AG04449 (cell line): ENCODE measurements around the gene OR51B6.
"Not testable (repeated sequence)": the region's sequence is repeated elsewhere in the genome, so short reads cannot be mapped to it uniquely, and the experiment has no call there.

ENCODE experiments used
- CTCF ChIA-PET: fragments of 350-600 bp; formaldehyde crosslinking; extraction: SDS; loops from one replicate; lab custom pipeline; 2021; ENCODE audit warnings: antibody characterized with exemption; lab: Yijun Ruan, JAX
- POLR2A ChIA-PET: fragments of 400-600, 350-600 bp; formaldehyde crosslinking; extraction: SDS; loops from one replicate; lab custom pipeline; 2020; ENCODE audit warnings: antibody characterized with exemption, inconsistent platforms; lab: Yijun Ruan, JAX
- DNase-seq: peaks from one replicate; pipeline ENCODE4 v3.0.0-alpha.2; 2010; ENCODE audit warnings: low read depth, low spot score
- H3K4me3 ChIP-seq: 2 replicates; pipeline ENCODE4 v1.5.1; 2011; ENCODE audit warnings: low read depth, mild to moderate bottlenecking, control low read depth, low read length
- CTCF ChIP-seq: IDR thresholded peaks from one replicate; pipeline ENCODE4 v1.5.1; 2011; ENCODE audit warnings: mild to moderate bottlenecking, moderate library complexity, low read length, control low read depth, inconsistent platforms; ENCODE audit not compliant: insufficient read depth; ENCODE audit errors: missing control alignments

OR51B6 gene

GRCh38 chr11:5317292-5317691 is 34.0 kb upstream of the OR51B6 start:
- no peak for TF ChIP-seq CTCF
- POLR2A ChIA-PET: no interaction called here
- DNase-seq: no peak
- CTCF ChIA-PET: no interaction called here
- no peak overlapping the region for H3K4me3 ChIP-seq

- ChIA-PET POLR2A (no interaction called here), CTCF (no interaction called here)
- no peak within 1 kb of the TSS for H3K4me3 ChIP-seq
- no peak for DNase-seq
- no peak for TF ChIP-seq CTCF
Observed at GRCh38 chr11:5324197-5324596, 27.1 kb upstream of the OR51B6 start, which contains the start of gene OR51B2. Gene OR51B2, minus strand, starts transcription at chr11:5324297. Its CDS starts 0 bp downstream, at chr11:5324297.

DNA sequence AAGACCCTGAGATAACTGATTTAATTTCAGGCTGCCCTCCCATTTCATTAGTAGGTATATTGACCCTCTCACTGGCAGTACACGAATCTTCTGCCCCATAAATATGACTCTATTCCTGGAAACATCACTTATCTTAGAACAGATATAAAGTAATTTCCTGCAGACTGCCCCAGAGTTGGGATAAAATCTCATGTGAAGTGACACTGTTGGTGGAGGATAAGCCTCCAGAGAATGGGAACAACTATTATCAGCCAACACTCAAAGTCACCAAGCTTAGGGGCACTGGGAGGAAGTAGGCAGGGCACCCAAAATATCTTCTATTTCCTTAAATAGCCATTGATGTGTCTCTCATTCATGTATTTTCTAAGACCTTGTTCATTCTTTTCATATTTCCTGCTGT is 16.1 kb upstream of the OR51B6 start:
- TF ChIP-seq CTCF: no peak
- CTCF ChIA-PET: no interaction called here
- no peak for DNase-seq
- POLR2A ChIA-PET: no interaction called here
- H3K4me3 ChIP-seq: no peak overlapping the region

DNA sequence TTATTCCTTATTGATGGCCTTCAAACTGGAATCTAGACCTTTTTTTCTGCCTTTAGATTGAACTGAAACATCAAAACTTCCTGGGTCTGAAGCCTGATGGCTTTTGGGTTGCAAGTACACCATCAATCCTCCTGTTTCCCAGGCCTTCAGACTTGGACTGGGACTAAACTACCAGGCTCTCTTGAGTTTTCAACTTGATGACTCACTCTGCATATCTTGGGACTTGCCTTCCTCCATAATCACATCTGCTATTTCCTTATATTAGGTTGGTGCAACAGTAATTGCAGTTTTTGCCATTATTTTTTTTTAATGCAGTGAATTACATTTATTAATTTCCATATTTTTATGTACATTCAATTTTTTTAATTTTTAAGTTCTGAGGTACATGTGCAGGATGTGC is 15.0 kb upstream of the OR51B6 start:
- ChIA-PET POLR2A (no interaction called here), CTCF (no interaction called here)
- DNase-seq: no peak
- H3K4me3 ChIP-seq: no peak overlapping the region
- no peak for TF ChIP-seq CTCF

DNA sequence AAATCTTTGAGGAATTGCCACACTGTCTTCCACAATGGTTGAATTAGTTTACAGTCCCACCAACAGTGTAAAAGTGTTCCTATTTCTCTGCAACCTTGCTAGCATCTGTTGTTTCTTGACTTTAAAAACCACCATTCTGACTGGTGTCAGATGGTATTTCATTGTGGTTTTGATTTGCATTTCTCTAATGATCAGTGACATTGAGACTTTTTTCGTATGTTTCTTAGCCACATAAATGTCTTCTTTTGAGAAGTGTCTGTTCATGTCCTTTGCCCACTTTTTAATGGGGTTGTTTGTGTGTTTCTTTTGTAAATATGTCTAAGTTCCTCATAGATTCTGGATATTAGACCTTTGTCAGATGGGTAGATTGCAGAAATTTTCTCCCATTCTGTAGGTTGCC is 14.1 kb upstream of the OR51B6 start:
- CTCF ChIA-PET, DNase-seq, H3K4me3 ChIP-seq, POLR2A ChIA-PET: not testable (repeated sequence)

DNA sequence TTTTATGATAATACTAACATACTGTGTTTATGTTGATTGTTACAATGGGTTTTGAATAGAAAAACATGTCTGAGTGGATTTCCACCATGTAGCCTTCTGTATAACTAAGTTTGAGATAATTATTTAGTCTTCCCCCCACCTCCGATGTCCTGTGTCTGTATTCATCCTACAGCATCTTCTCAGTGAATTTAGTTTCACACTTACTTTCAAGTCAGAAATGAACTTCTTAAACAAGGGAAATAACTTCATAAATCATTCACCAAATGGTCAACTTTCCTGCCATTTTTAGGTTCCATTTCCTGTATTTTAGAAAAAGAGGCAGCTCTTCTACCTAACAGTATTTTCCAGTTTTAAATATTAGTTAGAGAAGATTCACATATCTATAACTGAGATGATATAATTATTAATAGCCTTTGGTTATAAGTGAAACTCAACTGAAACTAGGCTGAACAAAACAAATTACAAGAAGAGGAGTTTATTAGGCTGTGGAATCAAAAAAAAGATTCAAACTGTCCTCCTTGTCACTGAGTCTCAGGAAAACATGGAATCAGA is 11.5 kb upstream of the OR51B6 start:
- DNase-seq: no peak
- TF ChIP-seq CTCF: no peak
- ChIA-PET CTCF (no interaction called here), POLR2A (no interaction called here)
- H3K4me3 ChIP-seq: no peak overlapping the region
